ENCODE data around the gene PGM2.

GRCh38 chr4:37835806-37836205 lies 9.3 kb downstream of the PGM2 start:
- TF ChIP-seq, protein P1, sequence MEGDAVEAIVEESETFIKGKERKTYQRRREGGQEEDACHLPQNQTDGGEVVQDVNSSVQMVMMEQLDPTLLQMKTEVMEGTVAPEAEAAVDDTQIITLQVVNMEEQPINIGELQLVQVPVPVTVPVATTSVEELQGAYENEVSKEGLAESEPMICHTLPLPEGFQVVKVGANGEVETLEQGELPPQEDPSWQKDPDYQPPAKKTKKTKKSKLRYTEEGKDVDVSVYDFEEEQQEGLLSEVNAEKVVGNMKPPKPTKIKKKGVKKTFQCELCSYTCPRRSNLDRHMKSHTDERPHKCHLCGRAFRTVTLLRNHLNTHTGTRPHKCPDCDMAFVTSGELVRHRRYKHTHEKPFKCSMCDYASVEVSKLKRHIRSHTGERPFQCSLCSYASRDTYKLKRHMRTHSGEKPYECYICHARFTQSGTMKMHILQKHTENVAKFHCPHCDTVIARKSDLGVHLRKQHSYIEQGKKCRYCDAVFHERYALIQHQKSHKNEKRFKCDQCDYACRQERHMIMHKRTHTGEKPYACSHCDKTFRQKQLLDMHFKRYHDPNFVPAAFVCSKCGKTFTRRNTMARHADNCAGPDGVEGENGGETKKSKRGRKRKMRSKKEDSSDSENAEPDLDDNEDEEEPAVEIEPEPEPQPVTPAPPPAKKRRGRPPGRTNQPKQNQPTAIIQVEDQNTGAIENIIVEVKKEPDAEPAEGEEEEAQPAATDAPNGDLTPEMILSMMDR (IDR thresholded peaks at IDR 0.05; ENCODE audit: low read length): no peak
- no peak for TF ChIP-seq EZH2phosphoT487 (IDR thresholded peaks at IDR 0.05; ENCODE audit: low read length)
- TF ChIP-seq EZH2 (optimal IDR thresholded peaks at IDR 0.05; ENCODE audit: low read depth, low read length): no peak

Data from MM.1S (cell line).